ENCODE measurements around the gene BCL11B. TPM values are rescaled to one million over a fixed set of nuclear protein-coding genes. Genes with fewer than 3 reads are reported as not detected.

Gene BCL11B
- under 0.01 TPM in 2 replicates for total RNA-seq

GRCh38 chr14:99271951-99272631 is at the start of gene BCL11B:
BCL11B (minus strand) TSS chr14:99272197; CDS start chr14:99271218, 979 bp downstream.
- peak; percentile 68 to 84 for DNase-seq (ENCODE audit: low read depth in 2 of 2)

- no peak for DNase-seq (ENCODE audit: low read depth in 2 of 2)
Observed at GRCh38 chr14:99321236-99321925, 49.4 kb upstream of the BCL11B start.

- no peak for DNase-seq (ENCODE audit: low read depth in 2 of 2)
Observed at GRCh38 chr14:99320621-99321235, 48.7 kb upstream of the BCL11B start.

GRCh38 chr14:99320105-99320572 is 48.1 kb upstream of the BCL11B start:
- DNase-seq (ENCODE audit: low read depth in 2 of 2) = peak in 1 of 2 donors; percentile 44

- DNase-seq (ENCODE audit: low read depth in 2 of 2) = no peak
Observed at GRCh38 chr14:99318959-99319295, 46.9 kb upstream of the BCL11B start.

GRCh38 chr14:99318091-99318958 is 46.3 kb upstream of the BCL11B start:
- DNase-seq (ENCODE audit: low read depth in 2 of 2) = no peak

GRCh38 chr14:99317231-99318090 is 45.5 kb upstream of the BCL11B start:
- DNase-seq (ENCODE audit: low read depth in 2 of 2) = no peak

- no peak for DNase-seq (ENCODE audit: low read depth in 2 of 2)
Observed at GRCh38 chr14:99316281-99317163, 44.5 kb upstream of the BCL11B start.

- DNase-seq (ENCODE audit: low read depth in 2 of 2) = no peak
Observed at GRCh38 chr14:99315197-99315596, 43.2 kb upstream of the BCL11B start.

- DNase-seq (ENCODE audit: low read depth in 2 of 2) = no peak
Observed at GRCh38 chr14:99314623-99315022, 42.6 kb upstream of the BCL11B start.

GRCh38 chr14:99313234-99313633 is 41.2 kb upstream of the BCL11B start:
- DNase-seq (ENCODE audit: low read depth in 2 of 2) = no peak

GRCh38 chr14:99312106-99312505 is 40.1 kb upstream of the BCL11B start:
- DNase-seq (ENCODE audit: low read depth in 2 of 2) = no peak

- no peak for DNase-seq (ENCODE audit: low read depth in 2 of 2)
Observed at GRCh38 chr14:99309220-99309766, 37.3 kb upstream of the BCL11B start.

GRCh38 chr14:99304208-99304607 is 32.2 kb upstream of the BCL11B start:
- DNase-seq (ENCODE audit: low read depth in 2 of 2) = no peak

- DNase-seq (ENCODE audit: low read depth in 2 of 2) = no peak
Observed at GRCh38 chr14:99300190-99300589, 28.2 kb upstream of the BCL11B start.

- DNase-seq (ENCODE audit: low read depth in 2 of 2) = no peak
Observed at GRCh38 chr14:99296517-99296916, 24.5 kb upstream of the BCL11B start.

- no peak for DNase-seq (ENCODE audit: low read depth in 2 of 2)
Observed at GRCh38 chr14:99289394-99290189, 17.6 kb upstream of the BCL11B start.

- no peak for DNase-seq (ENCODE audit: low read depth in 2 of 2)
Observed at GRCh38 chr14:99288948-99289347, 17.0 kb upstream of the BCL11B start.
